Panc1 (cell line): ENCODE results near the gene RFTN1. TPM values are rescaled to one million over a fixed set of nuclear protein-coding genes. Genes with fewer than 3 reads are reported as not detected.

Source experiments
- ATAC-seq: fragments of 200-7000 bp; cut with Tn5 transposase; 2 replicates; pipeline ENCODE4 v1.9.1; 2020; ENCODE audit warnings: mild to moderate bottlenecking, moderate library complexity
- BruUV-seq: library from RNA; stranded (reverse); fragments of 400-500 nt; replicated peaks from 2 replicates; lab custom pipeline; 2021; lab: Mats Ljungman, UMichigan
- CTCF ChIA-PET: fragments of 300-600 bp; sonication (Branson Sonifier 250); formaldehyde crosslinking; loops from one replicate; lab custom pipeline; 2022; ENCODE audit warnings: antibody characterized with exemption; lab: Charles Lee
- POLR2A ChIA-PET: fragments of 300-600 bp; sonication (Branson Sonifier 250); formaldehyde crosslinking; loops from one replicate; lab custom pipeline; 2022; ENCODE audit warnings: antibody characterized with exemption; lab: Charles Lee
- DNase-seq: peaks from one replicate; pipeline ENCODE4 v3.0.0-alpha.2; 2010; ENCODE audit warnings: low read depth, low spot score
- H3K27ac ChIP-seq: 2 replicates; pipeline ENCODE4 v1.5.1; 2011; ENCODE audit warnings: mild to moderate bottlenecking, low read length, inconsistent platforms
- H3K27me3 ChIP-seq: fragments of 200-500 bp; sonication (Bioruptor generic); 2 replicates; pipeline ENCODE4 v1.6.0; 2014; ENCODE audit warnings: low read length, inconsistent platforms; ENCODE audit not compliant: control insufficient read depth, insufficient read depth
- H3K36me3 ChIP-seq: fragments of 200-500 bp; sonication (Bioruptor generic); 2 replicates; pipeline ENCODE4 v1.5.1; 2014; ENCODE audit warnings: inconsistent platforms, mild to moderate bottlenecking, low read length, moderate library complexity; ENCODE audit not compliant: control insufficient read depth, insufficient read depth
- H3K4me1 ChIP-seq: 2 replicates; pipeline ENCODE4 v1.5.1; 2011; ENCODE audit warnings: inconsistent platforms, mild to moderate bottlenecking, low read length, moderate library complexity; ENCODE audit not compliant: control insufficient read depth, insufficient read depth
- H3K4me3 ChIP-seq, 2 experiments: 2 replicates each; pipeline ENCODE4 v1.5.1; 2011 to 2012; ENCODE audit warnings: low read depth in 2 of 2, low read length in 2 of 2, mild to moderate bottlenecking in 2 of 2, inconsistent platforms in 1 of 2, moderate library complexity in 1 of 2
- H3K9me3 ChIP-seq: fragments of 200-500 bp; sonication (Bioruptor generic); 2 replicates; pipeline ENCODE4 v1.5.1; 2014; ENCODE audit warnings: low read depth, mild to moderate bottlenecking, inconsistent platforms, low read length, moderate library complexity; ENCODE audit not compliant: control insufficient read depth, insufficient read depth
- CTCF ChIP-seq: fragments of 450-650 bp; IDR thresholded peaks from 2 replicates; pipeline ENCODE4 v1.5.1; 2017; ENCODE audit warnings: mild to moderate bottlenecking
- POLR2AphosphoS5 ChIP-seq: IDR thresholded peaks from 2 replicates; pipeline ENCODE4 v1.6.1; 2012; ENCODE audit warnings: mild to moderate bottlenecking, low read depth, low read length, moderate library complexity
- REST ChIP-seq, 2 experiments: IDR thresholded peaks; 2 replicates each; pipeline ENCODE4 v1.6.1; 2011 to 2012; ENCODE audit warnings: low read depth in 2 of 2, control low read depth in 1 of 2, low read length in 1 of 2, mild to moderate bottlenecking in 1 of 2, moderate library complexity in 1 of 2; ENCODE audit not compliant: insufficient read depth in 1 of 2
- SIN3A ChIP-seq: IDR thresholded peaks from 2 replicates; pipeline ENCODE4 v1.6.1; 2012; ENCODE audit warnings: low read depth, mild to moderate bottlenecking, low read length, moderate library complexity, borderline replicate concordance; ENCODE audit not compliant: insufficient read depth
- TCF7L2 ChIP-seq: IDR thresholded peaks from 2 replicates; pipeline ENCODE4 v1.6.1; 2011; ENCODE audit warnings: mild to moderate bottlenecking, low read depth, low read length, inconsistent platforms
- in situ Hi-C: cut with HindIII; loops from 2 replicates; pipeline ENCODE4 v1.10.0; 2016; ENCODE audit warnings: low sequenced_read_pairs, low pct_unique_long_range_greater_than_20kb
- intact Hi-C: fragments of 100-400 bp; cut with micrococcal nuclease; formaldehyde crosslinking; loops from one replicate; pipeline ENCODE4 v1.10.0; 2022; ENCODE audit not compliant: unreplicated experiment
- total RNA-seq: library from RNA; stranded (reverse); gene quantifications from one replicate; pipeline ENCODE4 v1.2.1, GENCODE V29; 2021; ENCODE audit not compliant: unreplicated experiment

The RFTN1 gene
- total RNA-seq, 1 experiment from 2014 or later = 0.90 TPM

DNA sequence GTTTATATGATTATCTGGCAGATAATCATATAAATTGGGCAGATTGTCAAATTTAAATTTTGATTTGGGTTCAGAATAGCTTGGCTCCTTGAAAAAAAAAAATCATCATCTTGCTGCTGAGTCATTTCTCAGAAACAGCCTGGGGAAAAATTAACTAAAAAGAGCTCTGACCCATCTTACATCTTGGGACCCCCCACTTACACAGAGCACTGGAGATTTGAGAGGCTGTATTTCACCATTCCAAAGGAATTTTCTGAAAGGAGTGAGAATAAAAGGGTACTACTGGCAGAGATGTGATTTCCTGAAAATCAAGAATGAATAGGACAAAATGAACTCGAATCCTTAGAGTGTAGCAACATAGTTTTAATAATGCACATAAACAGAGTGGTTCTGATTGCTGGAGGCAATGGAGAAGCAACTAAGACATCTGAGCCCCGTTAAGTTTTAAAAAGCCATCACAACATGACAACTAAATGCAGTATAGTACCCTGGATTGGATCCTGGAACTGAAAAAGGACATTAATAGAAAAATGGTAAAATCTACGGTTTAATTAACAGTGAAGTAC, 97.5 kb downstream of the RFTN1 start:
- no peak for TF ChIP-seq POLR2AphosphoS5
- TF ChIP-seq CTCF = no peak
- no peak for TF ChIP-seq TCF7L2
- no peak for TF ChIP-seq SIN3A
- no peak for TF ChIP-seq REST (IDR thresholded peaks at IDR 0.05; ENCODE audit: insufficient read depth in 1 of 2, low read depth in 2 of 2, low read length in 1 of 2)
- ChIA-PET POLR2A (no interaction called here), CTCF (no interaction called here)
- in situ Hi-C loops = no loop called here
- H3K4me1 ChIP-seq = no peaks in the 10 kb centered on the region
- BruUV-seq = no TSS peak
- no peak overlapping the region for H3K4me3 ChIP-seq
- DNase-seq = no peak
- no peaks in the 10 kb centered on the region for H3K9me3 ChIP-seq
- H3K27me3 ChIP-seq = no peaks in the 10 kb centered on the region
- intact Hi-C loops = no loop called here
- no peak for ATAC-seq
- H3K36me3 ChIP-seq = no peaks in the 10 kb centered on the region
- H3K27ac ChIP-seq = no peak overlapping the region

DNA sequence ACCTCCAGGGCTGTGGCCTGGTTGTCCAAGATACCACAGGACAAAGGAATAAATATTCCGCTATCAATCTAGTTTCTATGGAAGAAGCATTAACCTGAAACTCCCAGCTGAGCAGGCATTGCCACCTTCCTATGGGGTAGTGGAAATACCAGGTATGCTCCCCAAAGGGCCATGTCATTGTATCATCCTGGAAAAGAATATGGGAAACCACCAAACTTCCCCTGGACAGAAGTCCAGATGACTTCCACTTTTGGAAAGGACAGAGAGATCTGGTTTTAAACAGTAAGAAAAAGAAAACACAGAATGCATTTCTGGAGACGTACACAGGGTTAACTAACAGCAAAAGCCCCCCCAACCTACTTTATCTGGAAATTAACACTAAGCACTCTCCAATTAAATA, 100.2 kb downstream of the RFTN1 start:
- H3K36me3 ChIP-seq = no peaks in the 10 kb centered on the region

DNA sequence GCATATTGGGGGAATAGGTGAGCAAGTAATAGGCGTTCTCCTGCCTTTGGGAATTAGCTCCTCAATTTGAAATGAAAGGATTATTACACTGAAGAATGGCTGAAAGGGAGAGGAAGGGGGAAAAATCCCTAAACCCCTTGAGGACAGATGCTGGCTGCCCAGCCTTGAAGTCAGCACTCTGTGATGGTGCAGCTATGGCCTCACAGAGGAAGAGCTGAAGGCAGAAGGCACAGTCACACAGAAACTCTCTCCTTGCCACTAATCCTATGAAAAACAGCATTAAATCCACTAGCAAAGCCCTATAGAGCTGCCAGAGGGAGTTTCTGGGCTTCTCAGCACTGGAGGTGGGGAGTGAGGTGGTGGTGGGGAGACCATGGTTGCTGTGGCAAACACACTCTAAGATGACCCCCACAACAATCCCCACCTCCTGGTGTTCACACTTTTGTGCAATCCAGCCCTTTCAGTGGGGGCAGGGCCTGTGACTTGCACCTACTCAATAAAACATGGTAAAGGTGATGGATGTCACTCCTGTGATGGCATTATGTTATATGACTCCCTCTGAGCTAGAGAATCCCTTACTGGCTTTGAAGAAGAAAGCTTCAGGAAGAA, 101.2 kb downstream of the RFTN1 start:
- intact Hi-C loops = no loop called here
- Histone ChIP-seq H3K27me3 (no peaks in the 10 kb centered on the region), H3K27ac (no peak overlapping the region), H3K4me3 (no peak overlapping the region), H3K36me3 (no peaks in the 10 kb centered on the region), H3K4me1 (no peaks in the 10 kb centered on the region), H3K9me3 (no peaks in the 10 kb centered on the region)
- POLR2A ChIA-PET = no interaction called here
- DNase-seq (no peak), ATAC-seq (no peak)
- no TSS peak for BruUV-seq
- CTCF ChIA-PET = no interaction called here
- TF ChIP-seq CTCF (no peak), REST (IDR thresholded peaks at IDR 0.05; ENCODE audit: insufficient read depth in 1 of 2, low read depth in 2 of 2, low read length in 1 of 2) (no peak), SIN3A (no peak), TCF7L2 (no peak), POLR2AphosphoS5 (no peak)
- in situ Hi-C loops = no loop called here

More for the DNA sequence above, 100.2 kb downstream of the RFTN1 start:
- in situ Hi-C loops = no loop called here
- CTCF ChIA-PET = no interaction called here
- intact Hi-C loops = no loop called here
- Histone ChIP-seq H3K4me1 (no peaks in the 10 kb centered on the region), H3K4me3 (no peak overlapping the region), H3K27ac (no peak overlapping the region), H3K9me3 (no peaks in the 10 kb centered on the region), H3K27me3 (no peaks in the 10 kb centered on the region)
- no peak for DNase-seq
- POLR2A ChIA-PET = no interaction called here
- no TSS peak for BruUV-seq
- TF ChIP-seq TCF7L2 = no peak
- no peak for ATAC-seq
